SK-N-SH treated with all-trans-retinoic acid at 6 μM for 48 hours (cell line): ENCODE data around the gene SLC9A2.

ENCODE experiments used
- ATAC-seq: fragments of 200-7000 bp; cut with Tn5 transposase; 3 replicates; pipeline ENCODE4 v1.9.1; 2020; ENCODE audit warnings: mild to moderate bottlenecking, moderate library complexity
- ARNTL ChIP-seq: fragments of 450-650 bp; formaldehyde crosslinking; IDR thresholded peaks from 2 replicates; pipeline ENCODE4 v1.5.0; 2020; ENCODE audit warnings: low read depth, mild to moderate bottlenecking, moderate library complexity, borderline replicate concordance
- CSDC2 ChIP-seq: fragments of 250-450 bp; sonication (Bioruptor Pico); IDR thresholded peaks from 2 replicates; pipeline ENCODE4 v1.5.0; 2020; ENCODE audit warnings: mild to moderate bottlenecking, moderate library complexity
- ESRRG ChIP-seq: fragments of 250-450 bp; sonication (Bioruptor Pico); IDR thresholded peaks from 2 replicates; pipeline ENCODE4 v1.6.1; 2021; ENCODE audit warnings: mild to moderate bottlenecking
- GLIS3 ChIP-seq: fragments of 250-450 bp; sonication (Bioruptor Pico); IDR thresholded peaks from 2 replicates; pipeline ENCODE4 v1.5.0; 2020; ENCODE audit warnings: mild to moderate bottlenecking, moderate library complexity
- ISL1 ChIP-seq: fragments of 250-450 bp; sonication (Bioruptor Pico); IDR thresholded peaks from 2 replicates; pipeline ENCODE4 v2.1.2; 2022; ENCODE audit warnings: mild to moderate bottlenecking, moderate library complexity
- OSR1 ChIP-seq: fragments of 250-450 bp; sonication (Bioruptor Pico); IDR thresholded peaks from 2 replicates; pipeline ENCODE4 v1.8.0; 2022; ENCODE audit warnings: moderate library complexity, mild to moderate bottlenecking, inconsistent platforms
- PATZ1 ChIP-seq: fragments of 250-450 bp; sonication (Bioruptor Pico); IDR thresholded peaks from 2 replicates; pipeline ENCODE4 v1.8.0; 2020; ENCODE audit warnings: mild to moderate bottlenecking, moderate library complexity, borderline replicate concordance
- POU6F1 ChIP-seq: fragments of 250-450 bp; sonication (Bioruptor Pico); IDR thresholded peaks from 2 replicates; pipeline ENCODE4 v1.8.0; 2021; ENCODE audit warnings: low read depth, mild to moderate bottlenecking, moderate library complexity, borderline replicate concordance
- PPARA ChIP-seq: fragments of 250-450 bp; sonication (Bioruptor Pico); IDR thresholded peaks from 2 replicates; pipeline ENCODE4 v1.5.0; 2020; ENCODE audit warnings: mild to moderate bottlenecking, borderline replicate concordance
- SNAI2 ChIP-seq: fragments of 250-450 bp; sonication (Bioruptor Pico); IDR thresholded peaks from 2 replicates; pipeline ENCODE4 v1.5.0; 2020; ENCODE audit warnings: mild to moderate bottlenecking, moderate library complexity
- TCF4 ChIP-seq: fragments of 250-450 bp; sonication (Bioruptor Pico); IDR thresholded peaks from 2 replicates; pipeline ENCODE4 v1.8.0; 2021; ENCODE audit warnings: mild to moderate bottlenecking, moderate library complexity, borderline replicate concordance
- TOX ChIP-seq: fragments of 250-450 bp; sonication (Bioruptor Pico); IDR thresholded peaks from 2 replicates; pipeline ENCODE4 v1.8.0; 2021; ENCODE audit warnings: mild to moderate bottlenecking, moderate library complexity, borderline replicate concordance
- TSHZ2 ChIP-seq: fragments of 250-450 bp; sonication (Bioruptor Pico); IDR thresholded peaks from 2 replicates; pipeline ENCODE4 v1.5.0; 2020; ENCODE audit warnings: mild to moderate bottlenecking, moderate library complexity
- ZC3H10 ChIP-seq: fragments of 250-450 bp; sonication (Bioruptor Pico); IDR thresholded peaks from 2 replicates; pipeline ENCODE4 v1.5.1; 2021; ENCODE audit warnings: mild to moderate bottlenecking, moderate library complexity
- ZFP3 ChIP-seq: fragments of 250-450 bp; sonication (Bioruptor Pico); IDR thresholded peaks from 2 replicates; pipeline ENCODE4 v1.5.0; 2020; ENCODE audit warnings: mild to moderate bottlenecking, moderate library complexity
- ZFP30 ChIP-seq: fragments of 450-650 bp; formaldehyde crosslinking; IDR thresholded peaks from 2 replicates; pipeline ENCODE4 v1.5.0; 2022; ENCODE audit warnings: mild to moderate bottlenecking, moderate library complexity
- ZNF565 ChIP-seq: fragments of 450-650 bp; formaldehyde crosslinking; conservative IDR thresholded peaks from 2 replicates; pipeline ENCODE4 v1.5.0; 2020; ENCODE audit warnings: low read depth, mild to moderate bottlenecking, moderate library complexity
- ZNF70 ChIP-seq: fragments of 450-650 bp; formaldehyde crosslinking; IDR thresholded peaks from 2 replicates; pipeline ENCODE4 v1.5.0; 2020; ENCODE audit warnings: mild to moderate bottlenecking, moderate library complexity
- ZNF8 ChIP-seq: fragments of 450-650 bp; formaldehyde crosslinking; IDR thresholded peaks from 2 replicates; pipeline ENCODE4 v1.5.0; 2020; ENCODE audit warnings: mild to moderate bottlenecking, moderate library complexity

SLC9A2 gene

GRCh38 chr2:102704531-102704930 is 85.2 kb downstream of the SLC9A2 start:
- TF ChIP-seq POU6F1 (no peak), ZFP3 (CRISPR knock-in tag) (no peak), GLIS3 (CRISPR knock-in tag) (no peak), ZNF8 (CRISPR knock-in tag) (no peak), ZFP30 (CRISPR knock-in tag) (no peak), ZNF565 (CRISPR knock-in tag) (no peak)
- ATAC-seq, result peak; percentile 48; the same call in 2 of the 3 replicates

- no peak for ATAC-seq
- TF ChIP-seq ARNTL (CRISPR knock-in tag), result no peak
- no peak for TF ChIP-seq PATZ1 (CRISPR knock-in tag)
- no peak for TF ChIP-seq POU6F1
- TF ChIP-seq ZNF565 (CRISPR knock-in tag), result no peak
- no peak for TF ChIP-seq ZNF70 (CRISPR knock-in tag)
These were observed 88.7 kb downstream of the SLC9A2 start for GRCh38 chr2:102707796-102708695.

GRCh38 chr2:102708847-102709559 is 89.7 kb downstream of the SLC9A2 start:
- peak; percentile 47 for ATAC-seq
- TF ChIP-seq ARNTL (CRISPR knock-in tag) (no peak), TOX (CRISPR knock-in tag) (no peak), TSHZ2 (CRISPR knock-in tag) (no peak)

- peak; percentile 22; the same call in 1 of the 3 replicates for ATAC-seq
- TF ChIP-seq TCF4 (CRISPR knock-in tag) (no peak), TSHZ2 (CRISPR knock-in tag) (no peak), CSDC2 (CRISPR knock-in tag) (no peak), GLIS3 (CRISPR knock-in tag) (no peak), ISL1 (CRISPR knock-in tag) (no peak), ZC3H10 (no peak), ZFP3 (CRISPR knock-in tag) (no peak), ZNF70 (CRISPR knock-in tag) (no peak), PATZ1 (CRISPR knock-in tag) (no peak), ARNTL (CRISPR knock-in tag) (no peak), ZNF565 (CRISPR knock-in tag) (no peak), ESRRG (CRISPR knock-in tag) (no peak), SNAI2 (CRISPR knock-in tag) (no peak), OSR1 (no peak), PPARA (CRISPR knock-in tag) (no peak), TOX (CRISPR knock-in tag) (no peak)
These were observed 98.1 kb downstream of the SLC9A2 start for GRCh38 chr2:102717308-102718018.
